Heart left ventricle (tissue), 13 donors: Measurements from ENCODE around the gene RBMS1.

ENCODE experiments used
- CTCF ChIP-seq, 12 donors: fragments of 200-600 bp; sonication (generic) in 4 of 12; IDR thresholded peaks; one replicate each; pipeline versions ENCODE4 v1.5.0 to v1.8.0; 2018 to 2022; ENCODE audit warnings: antibody characterized with exemption in 12 of 12, mild to moderate bottlenecking in 5 of 12
- POLR2A ChIP-seq, 2 donors: fragments of 450-650 bp; IDR thresholded peaks; one replicate each; pipeline ENCODE4 v1.6.1; 2017; ENCODE audit warnings: antibody characterized with exemption in 2 of 2, mild to moderate bottlenecking in 2 of 2, moderate library complexity in 2 of 2
- donor health status: ischemic (EF 13 %, LVEDD 7.1; RV severe dilation, severe dysfunction).
- donor health status: DM: no; HTN: yes; CAD: no.
- donor health status: DM: no; HTN: no; CAD: no.
- donor health status: ischemic (EF 25% LVEDD 6.9; RV normal size, moderate dysfunction).
- donor health status: ischemic (EF 25% LVEDD 5.7; RV mildly dilated, moderate dysfunction).
- donor health status: ischemic (EF 35%, LVEDD 5.7; RV mildly dilated, moderate dysfunction).
- donor health status: nonischemic (EF 11% LVEDD 7.7; RV severe dilation, severe dysfunction).
- donor health status: DM: yes; HTN: yes; CAD: no.
- donor health status: PGD.
- donor health status: ischemic (EF 29% LVEDD 5.4; RV normal size, mild dysfunction).
- donor health status: nonischemic (EF 23%, LVEDD 6.1; RV moderate dilation, normal function).

- TF ChIP-seq CTCF (IDR thresholded peaks at IDR 0.05) (no peak), POLR2A (IDR thresholded peaks at IDR 0.05) (no peak)
Observed at GRCh38 chr2:160415991-160416390, 77.6 kb downstream of the RBMS1 start.
